ENCODE data around the gene ADGRA1. TPM values are rescaled to one million over a fixed set of nuclear protein-coding genes. Genes with fewer than 3 reads are reported as not detected.

Gene ADGRA1
- polyA plus RNA-seq, 2 of the 4 experiments (the other 2 are of a cell fraction) = not detected

GRCh38 chr10:133072720-133073390 is 14.9 kb upstream of the ADGRA1 start:
- H3K27ac ChIP-seq = no peak overlapping the region
- TF ChIP-seq JUN (IDR thresholded peaks at IDR 0.05) (no peak), POLR2AphosphoS2 (conservative IDR thresholded peaks at IDR 0.05; ENCODE audit: low read length) (no peak)
- no peak for ATAC-seq
- ChIA-PET CTCF (interaction anchor here (0.9 to 1.1 kb wide), 2 partner anchors 52 to 70 kb away, joined by 3 read pairs; no protein-coding TSS in a partner anchor), POLR2A (no interaction called here)
- no peak for FAIRE-seq
- DNase-seq (ENCODE audit: low read depth in 1 of 2, low spot score in 1 of 2) = no peak
- H3K4me1 ChIP-seq = no peaks in the 10 kb centered on the region
- no peak overlapping the region for H3K4me3 ChIP-seq
- H3K4me2 ChIP-seq = no peak overlapping the region
- 64% methylated on average over 24 of the region's 34 CpGs for WGBS (ENCODE audit: missing lambda C conversion rate)
- no peaks in the 10 kb centered on the region for H3K9me3 ChIP-seq

GRCh38 chr10:133075346-133076137 is 12.2 kb upstream of the ADGRA1 start:
- H3K4me1 ChIP-seq = no peaks in the 10 kb centered on the region
- CTCF ChIA-PET = no interaction called here
- H3K9me3 ChIP-seq = no peaks in the 10 kb centered on the region
- peak; percentile 81 for TF ChIP-seq MAFK (IDR thresholded peaks at IDR 0.05; ENCODE audit: partially characterized antibody)
- TF ChIP-seq HOXB13 (CRISPR knock-in tag; IDR thresholded peaks at IDR 0.05; ENCODE audit: low read depth) = no peak
- FAIRE-seq = no peak
- H3K4me3 ChIP-seq = no peak overlapping the region
- ATAC-seq = no peak
- DNase-seq (ENCODE audit: low read depth in 1 of 2, low spot score in 1 of 2) = no peak
- 64% methylated on average over 19 of the region's 25 CpGs for WGBS (ENCODE audit: missing lambda C conversion rate)
- H3K4me2 ChIP-seq = no peak overlapping the region
- H3K27ac ChIP-seq = no peak overlapping the region
- POLR2A ChIA-PET = no interaction called here

GRCh38 chr10:133076274-133077038 is 11.3 kb upstream of the ADGRA1 start:
- ChIA-PET POLR2A (no interaction called here), CTCF (no interaction called here)
- Histone ChIP-seq H3K4me3 (no peak overlapping the region), H3K27ac (no peak overlapping the region), H3K9me3 (no peaks in the 10 kb centered on the region), H3K4me1 (no peaks in the 10 kb centered on the region), H3K4me2 (no peak overlapping the region)
- no peak for ATAC-seq
- DNase-seq (ENCODE audit: low read depth in 1 of 2, low spot score in 1 of 2) = no peak
- TF ChIP-seq RCOR1 (IDR thresholded peaks at IDR 0.05; ENCODE audit: low read depth, low read length) (no peak), KDM1A (IDR thresholded peaks at IDR 0.05; ENCODE audit: low read depth) (no peak), USF2 (IDR thresholded peaks at IDR 0.05) (no peak), REST (IDR thresholded peaks at IDR 0.05) (no peak), ELK1 (IDR thresholded peaks at IDR 0.05; ENCODE audit: low read depth, low read length) (no peak), MAX (IDR thresholded peaks at IDR 0.05) (no peak), HOXB5 (CRISPR knock-in tag; IDR thresholded peaks at IDR 0.05) (no peak), MAFK (IDR thresholded peaks at IDR 0.05; ENCODE audit: partially characterized antibody) (no peak), MYC (IDR thresholded peaks at IDR 0.05; ENCODE audit: borderline replicate concordance, low read length) (no peak), RAD21 (conservative IDR thresholded peaks at IDR 0.05 in 1 of 2, IDR thresholded peaks at IDR 0.05 in 1 of 2) (no peak)
- 71% methylated on average over 27 of the region's 30 CpGs for WGBS (ENCODE audit: missing lambda C conversion rate)
- FAIRE-seq = no peak
